Progenitor cell of endocrine pancreas (in vitro differentiated cells): ENCODE results near the gene IGFBP2. TPM values are rescaled to one million over a fixed set of nuclear protein-coding genes. Genes with fewer than 3 reads are reported as not detected.

Experiments
- DNase-seq: peaks from one replicate; pipeline ENCODE4 v3.0.0; 2021; ENCODE audit warnings: low spot score; ENCODE audit not compliant: unreplicated experiment
- H3K27ac Mint-ChIP-seq: 2 replicates; pipeline ENCODE4 v1.8.0; 2021; ENCODE audit warnings: mild to moderate bottlenecking, moderate library complexity, mixed read lengths
- H3K27me3 Mint-ChIP-seq: 2 replicates; pipeline ENCODE4 v1.8.0; 2021; ENCODE audit warnings: mixed read lengths
- H3K36me3 Mint-ChIP-seq: 2 replicates; pipeline ENCODE4 v1.8.0; 2022; ENCODE audit warnings: mixed read lengths; ENCODE audit not compliant: insufficient read depth
- H3K4me1 Mint-ChIP-seq: 2 replicates; pipeline ENCODE4 v1.8.0; 2021; ENCODE audit warnings: low read depth, mixed read lengths
- H3K4me3 Mint-ChIP-seq: 2 replicates; pipeline ENCODE4 v1.8.0; 2021; ENCODE audit warnings: low read depth, mild to moderate bottlenecking, moderate library complexity, mixed read lengths
- H3K9me3 Mint-ChIP-seq: 2 replicates; pipeline ENCODE4 v1.8.0; 2021; ENCODE audit warnings: low read depth, mixed read lengths
- total RNA-seq: library from RNA; stranded (reverse); gene quantifications from 2 replicates; pipeline ENCODE4 v1.2.1, GENCODE V29; 2021
- TF ChIP-seq, protein P1 (sequence below): fragments of 200-600 bp; sonication (generic); IDR thresholded peaks from one replicate; pipeline ENCODE4 v1.5.0; 2021; ENCODE audit warnings: antibody characterized with exemption, mild to moderate bottlenecking; ENCODE audit not compliant: unreplicated experiment

The IGFBP2 gene
- total RNA-seq, 1 donor from 2014 or later = 249 TPM

DNA sequence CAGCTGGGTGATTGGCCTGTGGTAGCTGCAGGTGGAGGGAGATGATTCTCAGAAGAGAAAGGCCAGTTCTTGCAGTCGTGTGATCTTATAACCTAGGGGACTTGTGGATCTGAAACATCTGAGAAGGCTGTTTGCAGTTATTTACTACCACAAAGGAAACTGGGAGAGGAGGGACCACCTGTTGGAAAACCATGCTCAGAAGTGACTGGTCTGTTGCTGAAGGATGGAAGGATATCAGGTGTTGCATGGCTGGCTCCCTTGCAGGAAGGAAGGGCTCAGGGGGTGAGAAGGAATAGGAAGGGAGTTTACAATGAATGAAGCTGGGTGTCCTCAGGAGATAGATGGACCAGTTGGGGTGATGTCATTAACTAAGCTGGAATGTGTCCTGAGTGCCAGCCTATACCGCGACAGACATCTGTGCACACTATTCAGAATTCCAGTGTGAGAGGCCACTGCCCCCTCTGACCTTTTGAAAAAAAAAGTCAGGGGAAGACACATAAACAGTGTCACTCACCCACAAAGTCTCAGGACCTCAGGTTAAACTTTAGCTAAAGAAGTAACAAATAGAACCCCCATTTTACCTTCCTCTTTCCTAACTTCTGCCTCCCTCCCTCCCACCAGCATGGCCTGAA lies 17.5 kb downstream of the IGFBP2 start:
- Mint-ChIP-seq H3K9me3 (peaks cover 7% of the 10 kb centered on the region), H3K4me1 (peaks cover 45% of the 10 kb centered on the region), H3K36me3 (peaks cover 16% of the 10 kb centered on the region), H3K27ac (peak overlapping the region; percentile 42), H3K4me3 (no peak overlapping the region), H3K27me3 (no peaks in the 10 kb centered on the region)
- TF ChIP-seq, protein P1, sequence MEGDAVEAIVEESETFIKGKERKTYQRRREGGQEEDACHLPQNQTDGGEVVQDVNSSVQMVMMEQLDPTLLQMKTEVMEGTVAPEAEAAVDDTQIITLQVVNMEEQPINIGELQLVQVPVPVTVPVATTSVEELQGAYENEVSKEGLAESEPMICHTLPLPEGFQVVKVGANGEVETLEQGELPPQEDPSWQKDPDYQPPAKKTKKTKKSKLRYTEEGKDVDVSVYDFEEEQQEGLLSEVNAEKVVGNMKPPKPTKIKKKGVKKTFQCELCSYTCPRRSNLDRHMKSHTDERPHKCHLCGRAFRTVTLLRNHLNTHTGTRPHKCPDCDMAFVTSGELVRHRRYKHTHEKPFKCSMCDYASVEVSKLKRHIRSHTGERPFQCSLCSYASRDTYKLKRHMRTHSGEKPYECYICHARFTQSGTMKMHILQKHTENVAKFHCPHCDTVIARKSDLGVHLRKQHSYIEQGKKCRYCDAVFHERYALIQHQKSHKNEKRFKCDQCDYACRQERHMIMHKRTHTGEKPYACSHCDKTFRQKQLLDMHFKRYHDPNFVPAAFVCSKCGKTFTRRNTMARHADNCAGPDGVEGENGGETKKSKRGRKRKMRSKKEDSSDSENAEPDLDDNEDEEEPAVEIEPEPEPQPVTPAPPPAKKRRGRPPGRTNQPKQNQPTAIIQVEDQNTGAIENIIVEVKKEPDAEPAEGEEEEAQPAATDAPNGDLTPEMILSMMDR = no peak
- no peak for DNase-seq

GRCh38 chr2:216651351-216651881 lies 18.2 kb downstream of the IGFBP2 start:
- H3K27me3 Mint-ChIP-seq = no peaks in the 10 kb centered on the region
- TF ChIP-seq, protein P1 = no peak
- H3K4me3 Mint-ChIP-seq = no peak overlapping the region
- H3K9me3 Mint-ChIP-seq = peaks cover 5% of the 10 kb centered on the region
- H3K4me1 Mint-ChIP-seq = peaks cover 38% of the 10 kb centered on the region
- peak overlapping the region; percentile 42 for H3K27ac Mint-ChIP-seq
- peaks cover 11% of the 10 kb centered on the region for H3K36me3 Mint-ChIP-seq
- no peak for DNase-seq

DNA sequence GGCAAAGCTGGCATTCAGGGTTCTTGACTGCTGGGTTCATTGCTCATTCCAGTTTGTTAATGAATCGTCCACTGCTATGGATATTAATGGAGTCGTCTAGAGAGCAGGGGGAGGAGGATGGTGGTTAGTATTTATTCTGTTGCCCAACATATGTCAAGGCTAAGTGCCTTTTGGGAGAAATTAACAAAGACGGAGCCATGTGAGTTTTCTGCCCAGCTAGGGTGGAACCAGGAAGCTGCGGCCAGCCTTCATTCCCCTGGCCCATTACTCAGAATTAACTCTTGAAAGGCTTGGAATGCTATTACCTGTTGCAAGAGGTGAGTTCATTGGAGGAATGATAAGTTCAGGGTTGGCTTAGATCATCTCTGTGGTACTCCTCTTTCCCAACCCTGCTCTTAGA lies 19.3 kb downstream of the IGFBP2 start:
- Mint-ChIP-seq H3K9me3 (peaks cover 5% of the 10 kb centered on the region), H3K4me1 (peaks cover 41% of the 10 kb centered on the region), H3K4me3 (no peak overlapping the region), H3K36me3 (peaks cover 7% of the 10 kb centered on the region), H3K27ac (peak overlapping the region; percentile 66), H3K27me3 (no peaks in the 10 kb centered on the region)
- DNase-seq = no peak
- TF ChIP-seq, protein P1 = no peak

- Mint-ChIP-seq H3K36me3 (peaks cover 5% of the 10 kb centered on the region), H3K27me3 (no peaks in the 10 kb centered on the region), H3K27ac (no peak overlapping the region), H3K4me3 (no peak overlapping the region), H3K9me3 (peaks cover 1% of the 10 kb centered on the region), H3K4me1 (peaks cover 40% of the 10 kb centered on the region)
- TF ChIP-seq, protein P1 = no peak
- DNase-seq = no peak
These were observed 20.0 kb downstream of the IGFBP2 start for GRCh38 chr2:216653093-216653799.

DNA sequence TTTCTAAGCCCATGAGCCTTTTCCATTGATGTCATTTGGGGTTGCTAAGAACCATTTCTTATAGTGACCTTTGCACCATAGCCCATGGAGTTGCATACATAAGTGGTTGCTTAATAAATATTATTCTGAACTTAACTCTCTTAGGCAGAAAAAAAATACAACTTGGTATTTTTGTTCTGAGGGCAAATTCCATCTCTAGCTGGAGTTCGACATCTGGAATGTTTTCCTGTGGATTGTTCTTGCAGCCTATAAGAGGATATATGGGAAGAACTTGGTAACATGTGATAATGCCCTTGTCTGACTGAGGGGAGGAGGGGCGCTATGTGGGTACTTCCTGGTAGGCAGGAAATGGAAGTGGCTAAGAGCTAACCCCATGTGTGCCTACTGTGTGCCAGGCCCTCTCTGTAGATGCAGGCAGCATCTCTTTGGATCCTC lies 20.7 kb downstream of the IGFBP2 start:
- DNase-seq = no peak
- Mint-ChIP-seq H3K4me3 (no peak overlapping the region), H3K9me3 (no peaks in the 10 kb centered on the region), H3K27ac (no peak overlapping the region), H3K36me3 (peaks cover 4% of the 10 kb centered on the region), H3K27me3 (no peaks in the 10 kb centered on the region), H3K4me1 (peaks cover 43% of the 10 kb centered on the region)
- TF ChIP-seq, protein P1 = no peak
